ENCODE results near the gene RAB11FIP4. TPM values are rescaled to one million over a fixed set of nuclear protein-coding genes. Genes with fewer than 3 reads are reported as not detected.

RAB11FIP4 gene
- total RNA-seq, 2 donors from 2014 or later: 35.6 to 62.2 TPM

GRCh38 chr17:31536451-31536850, 145.0 kb downstream of the RAB11FIP4 start:
- no peak overlapping the region for H3K4me3 Mint-ChIP-seq
- Histone ChIP-seq H3K9me3 (ENCODE audit: control insufficient read depth, low read length) (no peaks in the 10 kb centered on the region), H3K9ac (ENCODE audit: extremely low read depth, low read length, poor library complexity, severe bottlenecking) (no peak overlapping the region), H3K4me3 (ENCODE audit: low read length) (no peak overlapping the region), H3K27me3 (ENCODE audit: control insufficient read depth, insufficient read depth, low read length, poor library complexity, severe bottlenecking) (no peaks in the 10 kb centered on the region), H3K36me3 (ENCODE audit: control insufficient read depth, insufficient read depth, low read length) (peaks cover 3% of the 10 kb centered on the region), H3K27ac (ENCODE audit: low read depth, low read length) (no peak overlapping the region), H3K4me1 (ENCODE audit: control insufficient read depth, insufficient read depth, low read length) (no peaks in the 10 kb centered on the region)
- peaks cover 23% of the 10 kb centered on the region for H3K4me1 Mint-ChIP-seq
- no peaks in the 10 kb centered on the region for H3K9me3 Mint-ChIP-seq
- TF ChIP-seq, protein P1, sequence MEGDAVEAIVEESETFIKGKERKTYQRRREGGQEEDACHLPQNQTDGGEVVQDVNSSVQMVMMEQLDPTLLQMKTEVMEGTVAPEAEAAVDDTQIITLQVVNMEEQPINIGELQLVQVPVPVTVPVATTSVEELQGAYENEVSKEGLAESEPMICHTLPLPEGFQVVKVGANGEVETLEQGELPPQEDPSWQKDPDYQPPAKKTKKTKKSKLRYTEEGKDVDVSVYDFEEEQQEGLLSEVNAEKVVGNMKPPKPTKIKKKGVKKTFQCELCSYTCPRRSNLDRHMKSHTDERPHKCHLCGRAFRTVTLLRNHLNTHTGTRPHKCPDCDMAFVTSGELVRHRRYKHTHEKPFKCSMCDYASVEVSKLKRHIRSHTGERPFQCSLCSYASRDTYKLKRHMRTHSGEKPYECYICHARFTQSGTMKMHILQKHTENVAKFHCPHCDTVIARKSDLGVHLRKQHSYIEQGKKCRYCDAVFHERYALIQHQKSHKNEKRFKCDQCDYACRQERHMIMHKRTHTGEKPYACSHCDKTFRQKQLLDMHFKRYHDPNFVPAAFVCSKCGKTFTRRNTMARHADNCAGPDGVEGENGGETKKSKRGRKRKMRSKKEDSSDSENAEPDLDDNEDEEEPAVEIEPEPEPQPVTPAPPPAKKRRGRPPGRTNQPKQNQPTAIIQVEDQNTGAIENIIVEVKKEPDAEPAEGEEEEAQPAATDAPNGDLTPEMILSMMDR (conservative IDR thresholded peaks at IDR 0.05): no peak
- H3K36me3 Mint-ChIP-seq (ENCODE audit: low read depth): peaks cover 15% of the 10 kb centered on the region
- no peaks in the 10 kb centered on the region for H3K27me3 Mint-ChIP-seq (ENCODE audit: insufficient read depth)
- DNase-seq: no peak
- 93 to 100% methylated on average over 5 of the region's 5 CpGs for WGBS, 2 experiments (ENCODE audit: insufficient coverage in 1 of 2, insufficient read length in 1 of 2)
- no peak overlapping the region for H3K27ac Mint-ChIP-seq

DNA sequence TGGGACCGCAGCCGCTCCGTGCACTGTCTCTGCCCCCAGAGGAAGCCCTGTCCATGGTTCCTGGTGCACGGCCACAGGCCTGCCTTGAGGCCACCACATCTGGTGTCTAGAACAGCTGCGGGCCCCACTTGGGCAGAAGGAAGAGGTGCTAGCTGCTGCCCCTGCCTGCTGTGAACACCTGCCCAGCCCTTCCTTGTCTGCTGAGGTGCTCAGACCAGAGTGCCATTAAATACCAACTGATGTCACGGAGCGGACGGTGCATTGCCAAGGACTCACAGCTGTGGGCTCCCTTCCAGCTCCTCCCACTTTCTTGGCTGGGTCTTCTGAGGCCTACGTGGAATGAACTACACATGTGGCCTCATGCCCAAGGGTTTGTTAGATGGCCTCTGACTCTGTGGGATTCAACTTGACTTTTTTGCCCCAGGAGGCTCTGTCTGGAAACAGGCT, 146.1 kb downstream of the RAB11FIP4 start:
- no peak for DNase-seq
- peaks cover 23% of the 10 kb centered on the region for H3K4me1 Mint-ChIP-seq
- H3K9ac ChIP-seq (ENCODE audit: extremely low read depth, low read length, poor library complexity, severe bottlenecking): no peak overlapping the region
- H3K4me1 ChIP-seq (ENCODE audit: control insufficient read depth, insufficient read depth, low read length): no peaks in the 10 kb centered on the region
- WGBS, 2 experiments (ENCODE audit: insufficient coverage in 1 of 2, insufficient read length in 1 of 2): 84 to 90% methylated on average over 9 of the region's 9 CpGs
- no peaks in the 10 kb centered on the region for H3K9me3 ChIP-seq (ENCODE audit: control insufficient read depth, low read length)
- no peaks in the 10 kb centered on the region for H3K27me3 ChIP-seq (ENCODE audit: control insufficient read depth, insufficient read depth, low read length, poor library complexity, severe bottlenecking)
- no peak overlapping the region for H3K27ac ChIP-seq (ENCODE audit: low read depth, low read length)
- H3K36me3 Mint-ChIP-seq (ENCODE audit: low read depth): peaks cover 5% of the 10 kb centered on the region
- H3K27ac Mint-ChIP-seq: no peak overlapping the region
- TF ChIP-seq, protein P1 (conservative IDR thresholded peaks at IDR 0.05): no peak
- H3K27me3 Mint-ChIP-seq (ENCODE audit: insufficient read depth): no peaks in the 10 kb centered on the region
- H3K36me3 ChIP-seq (ENCODE audit: control insufficient read depth, insufficient read depth, low read length): no peaks in the 10 kb centered on the region
- H3K4me3 Mint-ChIP-seq: no peak overlapping the region
- no peak overlapping the region for H3K4me3 ChIP-seq (ENCODE audit: low read length)
- H3K9me3 Mint-ChIP-seq: no peaks in the 10 kb centered on the region

DNA sequence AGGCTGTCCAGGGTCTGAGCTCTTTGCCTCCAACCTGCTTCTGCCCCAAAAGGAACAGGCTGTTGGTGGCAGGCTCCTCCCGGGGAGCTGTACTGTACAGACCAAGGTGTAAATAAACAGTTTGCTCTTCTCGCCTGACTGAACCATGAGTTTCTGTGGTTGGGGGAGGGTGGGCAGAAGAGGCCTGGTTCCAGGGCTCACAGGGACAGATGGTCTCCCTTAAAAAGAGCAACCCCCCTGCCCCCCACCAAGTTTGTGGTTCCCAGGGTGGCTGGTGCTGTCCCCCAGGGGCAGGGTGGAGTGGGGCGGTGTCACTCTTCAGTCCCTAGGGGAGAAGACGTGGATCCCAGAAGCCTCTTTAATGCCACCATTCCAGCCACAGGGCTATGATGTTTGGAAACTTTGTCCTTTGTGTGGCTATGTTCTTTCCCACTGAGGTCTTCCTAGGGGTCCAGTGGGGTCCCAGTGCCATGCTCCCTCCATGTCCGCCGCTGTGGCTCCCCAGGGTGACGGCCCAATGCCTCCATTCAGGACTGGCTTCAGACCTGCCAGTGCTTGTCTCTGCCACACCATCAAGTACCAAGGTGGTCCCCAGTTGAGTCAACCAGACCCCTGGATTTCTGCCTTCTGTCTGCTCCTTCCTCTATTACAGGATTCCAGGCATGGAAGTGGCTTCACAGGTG, 146.7 kb downstream of the RAB11FIP4 start:
- Mint-ChIP-seq H3K4me1 (peaks cover 22% of the 10 kb centered on the region), H3K27ac (no peak overlapping the region), H3K36me3 (ENCODE audit: low read depth) (peaks cover 4% of the 10 kb centered on the region), H3K4me3 (no peak overlapping the region), H3K9me3 (peaks cover 2% of the 10 kb centered on the region), H3K27me3 (ENCODE audit: insufficient read depth) (no peaks in the 10 kb centered on the region)
- H3K9me3 ChIP-seq (ENCODE audit: control insufficient read depth, low read length): no peaks in the 10 kb centered on the region
- no peak overlapping the region for H3K4me3 ChIP-seq (ENCODE audit: low read length)
- DNase-seq: no peak
- H3K36me3 ChIP-seq (ENCODE audit: control insufficient read depth, insufficient read depth, low read length): no peaks in the 10 kb centered on the region
- H3K27ac ChIP-seq (ENCODE audit: low read depth, low read length): no peak overlapping the region
- TF ChIP-seq, protein P1 (conservative IDR thresholded peaks at IDR 0.05): no peak
- H3K27me3 ChIP-seq (ENCODE audit: control insufficient read depth, insufficient read depth, low read length, poor library complexity, severe bottlenecking): no peaks in the 10 kb centered on the region
- H3K4me1 ChIP-seq (ENCODE audit: control insufficient read depth, insufficient read depth, low read length): no peaks in the 10 kb centered on the region
- no peak overlapping the region for H3K9ac ChIP-seq (ENCODE audit: extremely low read depth, low read length, poor library complexity, severe bottlenecking)
- WGBS, 2 experiments (ENCODE audit: insufficient coverage in 1 of 2, insufficient read length in 1 of 2): 87 to 100% methylated on average over 5 to 7 of the region's 7 CpGs

Data from endodermal cell (in vitro differentiated cells).